GM12878 (cell line): ENCODE data around the gene CCDC51. TPM values are rescaled to one million over a fixed set of nuclear protein-coding genes. Genes with fewer than 3 reads are reported as not detected.
A peak's percentile ranks its signal among the peaks of the same experiment; 100 is the strongest.

ENCODE experiments used
- ATF7 ChIP-seq: fragments of 450-650 bp; IDR thresholded peaks from 2 replicates; pipeline ENCODE4 v1.6.1; 2016; ENCODE audit warnings: low read depth, mild to moderate bottlenecking
- CHD4 ChIP-seq: fragments of 200-600 bp; sonication (generic); IDR thresholded peaks from 2 replicates; pipeline ENCODE4 v1.6.1; 2016; ENCODE audit warnings: mild to moderate bottlenecking
- EED ChIP-seq: sonication (generic); IDR thresholded peaks from 2 replicates; pipeline ENCODE4 v1.6.1; 2016; ENCODE audit warnings: antibody characterized with exemption, low read depth
- IKZF2 ChIP-seq, 2 experiments: fragments of 450-650 bp; IDR thresholded peaks; 2 replicates each; pipeline ENCODE4 v1.6.1; 2017; ENCODE audit warnings: mild to moderate bottlenecking in 2 of 2, moderate library complexity in 2 of 2
- KAT2A ChIP-seq: conservative IDR thresholded peaks from 2 replicates; pipeline ENCODE4 v1.6.1; 2011; ENCODE audit warnings: low read depth, low read length; ENCODE audit not compliant: control insufficient read depth
- MYC ChIP-seq: IDR thresholded peaks from 2 replicates; pipeline ENCODE4 v1.6.1; 2011; ENCODE audit warnings: mild to moderate bottlenecking, low read length, moderate library complexity, inconsistent platforms; ENCODE audit not compliant: insufficient read depth, insufficient replicate concordance, insufficient read length, severe bottlenecking
- NR2F1 ChIP-seq: fragments of 450-650 bp; conservative IDR thresholded peaks from 2 replicates; pipeline ENCODE4 v1.6.1; 2017; ENCODE audit warnings: mild to moderate bottlenecking
- POLR2AphosphoS5 ChIP-seq: IDR thresholded peaks from 2 replicates; pipeline ENCODE4 v1.6.1; 2011; ENCODE audit warnings: mild to moderate bottlenecking, low read length, inconsistent platforms
- RAD21 ChIP-seq: IDR thresholded peaks from 2 replicates; pipeline ENCODE4 v1.6.1; 2011; ENCODE audit warnings: mild to moderate bottlenecking, low read depth, low read length, moderate library complexity; ENCODE audit not compliant: insufficient read depth
- SIX5 ChIP-seq: IDR thresholded peaks from 2 replicates; pipeline ENCODE4 v1.6.1; 2011; ENCODE audit warnings: mild to moderate bottlenecking, low read depth, low read length, moderate library complexity; ENCODE audit not compliant: severe bottlenecking
- SMARCA5 ChIP-seq: fragments of 450-650 bp; IDR thresholded peaks from 2 replicates; pipeline ENCODE4 v1.6.1; 2017; ENCODE audit warnings: mild to moderate bottlenecking
- STAT3 ChIP-seq: IDR thresholded peaks from 2 replicates; pipeline ENCODE4 v1.6.1; 2011; ENCODE audit warnings: low read depth, low read length, improper control_type of control experiment
- SUZ12 ChIP-seq: fragments of 200-600 bp; sonication (generic); IDR thresholded peaks from one replicate; pipeline ENCODE4 v1.6.1; 2018; ENCODE audit warnings: antibody characterized with exemption, mild to moderate bottlenecking; ENCODE audit not compliant: unreplicated experiment
- ZBED1 ChIP-seq: IDR thresholded peaks from 2 replicates; pipeline ENCODE4 v1.6.1; 2016; ENCODE audit warnings: borderline replicate concordance
- polyA plus RNA-seq, 11 experiments: library from polyadenylated mRNA; depleted of rRNA in 4 of 11; unstranded in 6 of 11; stranded (reverse) in 5 of 11; fragments of >200 nt; fragmentation: Nextera tagmentation in 4 of 11; fragmentation: Illumina TruSeq in 1 of 11; extraction: Ambion mirVana in 4 of 11; extraction: Trizol in 1 of 11; gene quantifications; 1 replicate in 1 of 11; 2 replicates in 10 of 11; pipeline versions ENCODE4 v1.2.1 to v1.2.3, GENCODE V29; 2011 to 2016; ENCODE audit warnings: inconsistent platforms in 2 of 11, missing spikeins in 2 of 11, low read depth in 1 of 11
- total RNA-seq, 4 experiments: library from RNA; depleted of rRNA in 3 of 4; stranded (reverse); fragments of >200 nt in 3 of 4; fragmentation: Illumina TruSeq in 1 of 4; extraction: Trizol in 1 of 4; gene quantifications; 2 replicates each; pipeline versions ENCODE4 v1.2.1 to v1.2.3, GENCODE V29; 2013 to 2021
- TF ChIP-seq, protein P1 (sequence below): IDR thresholded peaks from 2 replicates; pipeline ENCODE4 v1.6.1; 2012; ENCODE audit warnings: low read depth, low read length, improper control_type of control experiment
- TF ChIP-seq, protein P2 (sequence below): fragments of 450-650 bp; formaldehyde crosslinking; IDR thresholded peaks from 2 replicates; pipeline ENCODE4 v1.4.0; 2020; ENCODE audit warnings: mild to moderate bottlenecking, moderate library complexity
- TF ChIP-seq, protein P3 (sequence below): fragments of 450-650 bp; IDR thresholded peaks from 2 replicates; pipeline ENCODE4 v1.6.1; 2017; ENCODE audit warnings: mild to moderate bottlenecking, moderate library complexity

Gene CCDC51
- total and polyA plus RNA-seq, 10 of the 15 experiments (the other 5 are each of a cell fraction or from before 2014, with no cell fraction given): 10.6 to 54.9 (median 28.5) TPM

DNA sequence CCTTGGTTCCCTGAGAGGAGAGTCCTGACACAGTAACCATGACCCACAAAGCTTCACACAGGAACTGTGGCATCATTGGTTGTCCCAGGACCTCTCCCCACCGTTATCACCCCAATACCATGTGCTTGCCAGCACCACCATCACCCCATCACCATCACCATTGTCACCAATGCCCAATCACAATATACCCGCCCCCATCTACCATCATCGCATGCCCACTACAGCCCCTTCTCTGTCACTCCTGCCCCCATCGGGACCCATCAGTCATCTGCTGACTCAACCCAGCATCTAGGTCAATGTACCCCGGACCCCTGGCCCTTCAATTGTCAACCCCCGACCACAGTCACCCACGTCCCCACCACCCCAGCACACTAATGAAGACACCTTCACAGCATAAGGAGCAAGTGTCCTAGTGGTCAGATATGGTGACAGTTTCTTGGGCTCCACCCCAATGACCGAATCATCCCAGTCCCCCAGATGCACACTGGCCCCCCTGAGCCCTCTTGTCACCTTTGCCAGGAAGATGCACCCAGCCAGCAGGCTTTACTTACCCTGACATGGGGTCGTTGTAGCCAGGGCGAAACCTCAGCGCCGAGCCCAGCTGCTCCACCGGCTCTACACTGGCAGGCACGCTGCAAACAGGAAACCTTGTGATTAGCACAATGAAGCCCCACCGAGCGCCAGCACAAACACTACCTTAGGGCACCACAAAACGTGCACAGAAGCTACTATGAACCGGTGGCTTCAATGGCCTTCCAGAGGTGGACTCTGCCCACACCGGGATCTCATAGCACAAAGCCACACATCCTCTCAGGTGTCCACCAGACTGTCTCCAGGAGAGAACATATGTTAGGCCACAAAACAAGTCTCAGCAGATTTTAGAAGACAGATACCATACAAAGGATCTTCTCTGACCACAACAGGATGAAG, 39.0 kb upstream of the CCDC51 start (continued):
- TF ChIP-seq, protein P1, sequence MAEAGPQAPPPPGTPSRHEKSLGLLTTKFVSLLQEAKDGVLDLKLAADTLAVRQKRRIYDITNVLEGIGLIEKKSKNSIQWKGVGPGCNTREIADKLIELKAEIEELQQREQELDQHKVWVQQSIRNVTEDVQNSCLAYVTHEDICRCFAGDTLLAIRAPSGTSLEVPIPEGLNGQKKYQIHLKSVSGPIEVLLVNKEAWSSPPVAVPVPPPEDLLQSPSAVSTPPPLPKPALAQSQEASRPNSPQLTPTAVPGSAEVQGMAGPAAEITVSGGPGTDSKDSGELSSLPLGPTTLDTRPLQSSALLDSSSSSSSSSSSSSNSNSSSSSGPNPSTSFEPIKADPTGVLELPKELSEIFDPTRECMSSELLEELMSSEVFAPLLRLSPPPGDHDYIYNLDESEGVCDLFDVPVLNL: no peak
- TF ChIP-seq SUZ12: no peak
- TF ChIP-seq ZBED1: no peak
- no peak for TF ChIP-seq ATF7
- TF ChIP-seq CHD4: no peak
- 0 out of 2 replicates have a peak, but pooled peaks have one; percentile 16 for TF ChIP-seq EED
- no peak for TF ChIP-seq KAT2A
- TF ChIP-seq RAD21: no peak
- TF ChIP-seq POLR2AphosphoS5: no peak
- TF ChIP-seq SIX5: no peak
- TF ChIP-seq NR2F1: no peak
- TF ChIP-seq, protein P2, sequence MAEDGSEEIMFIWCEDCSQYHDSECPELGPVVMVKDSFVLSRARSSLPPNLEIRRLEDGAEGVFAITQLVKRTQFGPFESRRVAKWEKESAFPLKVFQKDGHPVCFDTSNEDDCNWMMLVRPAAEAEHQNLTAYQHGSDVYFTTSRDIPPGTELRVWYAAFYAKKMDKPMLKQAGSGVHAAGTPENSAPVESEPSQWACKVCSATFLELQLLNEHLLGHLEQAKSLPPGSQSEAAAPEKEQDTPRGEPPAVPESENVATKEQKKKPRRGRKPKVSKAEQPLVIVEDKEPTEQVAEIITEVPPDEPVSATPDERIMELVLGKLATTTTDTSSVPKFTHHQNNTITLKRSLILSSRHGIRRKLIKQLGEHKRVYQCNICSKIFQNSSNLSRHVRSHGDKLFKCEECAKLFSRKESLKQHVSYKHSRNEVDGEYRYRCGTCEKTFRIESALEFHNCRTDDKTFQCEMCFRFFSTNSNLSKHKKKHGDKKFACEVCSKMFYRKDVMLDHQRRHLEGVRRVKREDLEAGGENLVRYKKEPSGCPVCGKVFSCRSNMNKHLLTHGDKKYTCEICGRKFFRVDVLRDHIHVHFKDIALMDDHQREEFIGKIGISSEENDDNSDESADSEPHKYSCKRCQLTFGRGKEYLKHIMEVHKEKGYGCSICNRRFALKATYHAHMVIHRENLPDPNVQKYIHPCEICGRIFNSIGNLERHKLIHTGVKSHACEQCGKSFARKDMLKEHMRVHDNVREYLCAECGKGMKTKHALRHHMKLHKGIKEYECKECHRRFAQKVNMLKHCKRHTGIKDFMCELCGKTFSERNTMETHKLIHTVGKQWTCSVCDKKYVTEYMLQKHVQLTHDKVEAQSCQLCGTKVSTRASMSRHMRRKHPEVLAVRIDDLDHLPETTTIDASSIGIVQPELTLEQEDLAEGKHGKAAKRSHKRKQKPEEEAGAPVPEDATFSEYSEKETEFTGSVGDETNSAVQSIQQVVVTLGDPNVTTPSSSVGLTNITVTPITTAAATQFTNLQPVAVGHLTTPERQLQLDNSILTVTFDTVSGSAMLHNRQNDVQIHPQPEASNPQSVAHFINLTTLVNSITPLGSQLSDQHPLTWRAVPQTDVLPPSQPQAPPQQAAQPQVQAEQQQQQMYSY (CRISPR knock-in tag): no peak
- no peak for TF ChIP-seq MYC
- peak in 1 of 2 experiments; percentile 33; a peak in 1 of 4 replicates for TF ChIP-seq IKZF2 (IDR thresholded peaks at IDR 0.05)
- no peak for TF ChIP-seq SMARCA5
- TF ChIP-seq STAT3: no peak
- TF ChIP-seq, protein P3, sequence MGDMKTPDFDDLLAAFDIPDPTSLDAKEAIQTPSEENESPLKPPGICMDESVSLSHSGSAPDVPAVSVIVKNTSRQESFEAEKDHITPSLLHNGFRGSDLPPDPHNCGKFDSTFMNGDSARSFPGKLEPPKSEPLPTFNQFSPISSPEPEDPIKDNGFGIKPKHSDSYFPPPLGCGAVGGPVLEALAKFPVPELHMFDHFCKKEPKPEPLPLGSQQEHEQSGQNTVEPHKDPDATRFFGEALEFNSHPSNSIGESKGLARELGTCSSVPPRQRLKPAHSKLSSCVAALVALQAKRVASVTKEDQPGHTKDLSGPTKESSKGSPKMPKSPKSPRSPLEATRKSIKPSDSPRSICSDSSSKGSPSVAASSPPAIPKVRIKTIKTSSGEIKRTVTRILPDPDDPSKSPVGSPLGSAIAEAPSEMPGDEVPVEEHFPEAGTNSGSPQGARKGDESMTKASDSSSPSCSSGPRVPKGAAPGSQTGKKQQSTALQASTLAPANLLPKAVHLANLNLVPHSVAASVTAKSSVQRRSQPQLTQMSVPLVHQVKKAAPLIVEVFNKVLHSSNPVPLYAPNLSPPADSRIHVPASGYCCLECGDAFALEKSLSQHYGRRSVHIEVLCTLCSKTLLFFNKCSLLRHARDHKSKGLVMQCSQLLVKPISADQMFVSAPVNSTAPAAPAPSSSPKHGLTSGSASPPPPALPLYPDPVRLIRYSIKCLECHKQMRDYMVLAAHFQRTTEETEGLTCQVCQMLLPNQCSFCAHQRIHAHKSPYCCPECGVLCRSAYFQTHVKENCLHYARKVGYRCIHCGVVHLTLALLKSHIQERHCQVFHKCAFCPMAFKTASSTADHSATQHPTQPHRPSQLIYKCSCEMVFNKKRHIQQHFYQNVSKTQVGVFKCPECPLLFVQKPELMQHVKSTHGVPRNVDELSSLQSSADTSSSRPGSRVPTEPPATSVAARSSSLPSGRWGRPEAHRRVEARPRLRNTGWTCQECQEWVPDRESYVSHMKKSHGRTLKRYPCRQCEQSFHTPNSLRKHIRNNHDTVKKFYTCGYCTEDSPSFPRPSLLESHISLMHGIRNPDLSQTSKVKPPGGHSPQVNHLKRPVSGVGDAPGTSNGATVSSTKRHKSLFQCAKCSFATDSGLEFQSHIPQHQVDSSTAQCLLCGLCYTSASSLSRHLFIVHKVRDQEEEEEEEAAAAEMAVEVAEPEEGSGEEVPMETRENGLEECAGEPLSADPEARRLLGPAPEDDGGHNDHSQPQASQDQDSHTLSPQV: no peak
- TF ChIP-seq, all 136 proteins: peak for 7
